HepG2 (cell line): ENCODE measurements around the gene CRAMP1. TPM values are rescaled to one million over a fixed set of nuclear protein-coding genes. Genes with fewer than 3 reads are reported as not detected.

Experiments used
- ATAC-seq: fragments of 200-7000 bp; cut with Tn5 transposase; 3 replicates; pipeline ENCODE4 v1.9.1; 2020; ENCODE audit warnings: mild to moderate bottlenecking, moderate library complexity
- BruUV-seq: library from RNA; stranded (reverse); fragments of 400-500 nt; replicated peaks from 2 replicates; lab custom pipeline; 2021; lab: Mats Ljungman, UMichigan
- CTCF ChIA-PET: fragments of 300-600 bp; formaldehyde crosslinking; extraction: SDS; loops from one replicate; lab custom pipeline; 2021; ENCODE audit warnings: low total read pairs, inconsistent platforms, low intra/inter-chr PET ratio; lab: Yijun Ruan, JAX
- POLR2A ChIA-PET: fragments of 350-600 bp; sonication (Branson Sonifier 250); formaldehyde crosslinking; loops from one replicate; lab custom pipeline; 2020; ENCODE audit warnings: antibody characterized with exemption, inconsistent platforms; lab: Yijun Ruan, JAX
- DNase-seq: peaks from one replicate; pipeline ENCODE4 v3.0.0-alpha.2; 2015; ENCODE audit warnings: low spot score
- FAIRE-seq: peaks from 3 replicates; lab custom pipeline; 2011; peaks lifted over from hg19 to GRCh38; lab: Jason Lieb, UNC
- H2AFZ ChIP-seq: one replicate; pipeline ENCODE4 v1.6.1; 2011; ENCODE audit warnings: low read length, inconsistent platforms
- H3K27ac ChIP-seq: fragments of 300-600 bp; 3 replicates; pipeline ENCODE4 v1.8.0; 2011; ENCODE audit warnings: mixed run types, mild to moderate bottlenecking, mixed read lengths, low read length, inconsistent platforms; ENCODE audit not compliant: insufficient read depth; ENCODE audit errors: extremely low read length
- H3K27me3 ChIP-seq, 2 experiments: fragments of 200-600 bp in 1 of 2; 2 replicates in 1 of 2; 3 replicates in 1 of 2; pipeline versions ENCODE4 v1.6.0 to v1.8.0; 2011; ENCODE audit warnings: low read length in 2 of 2, mild to moderate bottlenecking in 2 of 2, moderate library complexity in 2 of 2, inconsistent platforms in 1 of 2; ENCODE audit not compliant: insufficient read depth in 2 of 2, control insufficient read depth in 1 of 2
- H3K36me3 ChIP-seq, 2 experiments: fragments of 200-600 bp in 1 of 2; replicated peaks in 1 of 2; 2 replicates in 1 of 2; 3 replicates in 1 of 2; pipeline versions ENCODE4 v1.5.1 to v1.8.0; 2011; ENCODE audit warnings: low read length in 2 of 2, inconsistent platforms in 1 of 2; ENCODE audit not compliant: insufficient read depth in 2 of 2, control insufficient read depth in 1 of 2
- H3K4me1 ChIP-seq: 2 replicates; pipeline ENCODE4 v1.5.1; 2012; ENCODE audit warnings: low read length, inconsistent platforms; ENCODE audit not compliant: insufficient read depth
- H3K4me2 ChIP-seq: 2 replicates; pipeline ENCODE4 v1.6.0; 2011; ENCODE audit warnings: low read depth, low read length, inconsistent platforms
- H3K4me3 ChIP-seq, 3 experiments: fragments of 200-600 bp in 1 of 3; sonication (generic), shearing (Covaris generic) in 1 of 3; replicated peaks in 1 of 3; 2 replicates each; pipeline ENCODE4 v1.5.1; 2011 to 2016; ENCODE audit warnings: low read length in 3 of 3, inconsistent platforms in 2 of 3, low read depth in 2 of 3, mild to moderate bottlenecking in 2 of 3, control low read depth in 1 of 3, mixed read lengths in 1 of 3; ENCODE audit not compliant: insufficient read depth in 1 of 3
- H3K79me2 ChIP-seq: one replicate; pipeline ENCODE4 v1.6.1; 2011; ENCODE audit warnings: low read length, inconsistent platforms; ENCODE audit not compliant: insufficient read depth
- H3K9ac ChIP-seq: 2 replicates; pipeline ENCODE4 v1.6.0; 2011; ENCODE audit warnings: mild to moderate bottlenecking, low read depth, low read length, inconsistent platforms; ENCODE audit not compliant: insufficient read depth
- H3K9me3 ChIP-seq: 2 replicates; pipeline ENCODE4 v1.5.1; 2012; ENCODE audit warnings: mild to moderate bottlenecking, low read length
- H4K20me1 ChIP-seq: 2 replicates; pipeline ENCODE4 v1.6.0; 2011; ENCODE audit warnings: inconsistent platforms, mild to moderate bottlenecking, low read length, moderate library complexity; ENCODE audit not compliant: insufficient read depth
- KDM1A ChIP-seq: IDR thresholded peaks from 2 replicates; pipeline ENCODE4 v1.6.1; 2016; ENCODE audit warnings: missing compliant biosample characterization
- NCOA1 ChIP-seq: sonication (generic); formaldehyde crosslinking; IDR thresholded peaks from 2 replicates; pipeline ENCODE4 v1.9.0; 2021; ENCODE audit warnings: missing genetic modification reagents
- NCOA5 ChIP-seq: sonication (generic); formaldehyde crosslinking; IDR thresholded peaks from 2 replicates; pipeline ENCODE4 v1.4.0; 2020; ENCODE audit warnings: missing genetic modification reagents
- SMC3 ChIP-seq: IDR thresholded peaks from 2 replicates; pipeline ENCODE4 v1.6.1; 2011; ENCODE audit warnings: low read length, improper control_type of control experiment
- SMYD3 ChIP-seq: sonication (generic); formaldehyde crosslinking; IDR thresholded peaks from 2 replicates; pipeline ENCODE4 v1.8.1; 2023; ENCODE audit warnings: mild to moderate bottlenecking, missing genetic modification reagents
- SSRP1 ChIP-seq: IDR thresholded peaks from 2 replicates; pipeline ENCODE4 v1.6.1; 2016; ENCODE audit warnings: control low read depth
- ZBTB43 ChIP-seq: sonication (generic); formaldehyde crosslinking; conservative IDR thresholded peaks from 2 replicates; pipeline ENCODE4 v1.4.0; 2020; ENCODE audit warnings: missing genetic modification reagents
- ZC3H13 ChIP-seq: sonication (generic); formaldehyde crosslinking; IDR thresholded peaks from 2 replicates; pipeline ENCODE4 v1.8.1; 2023; ENCODE audit warnings: mild to moderate bottlenecking, missing genetic modification reagents, moderate library complexity
- WGBS: methylation state at CpG from one replicate; pipeline ENCODE4 v1.1.6; 2017; ENCODE audit warnings: low lambda C conversion rate; 5-methylcytosine and 5-hydroxymethylcytosine counted together
- in situ Hi-C: cut with HindIII; loops from 2 replicates; pipeline ENCODE4 v1.10.0; 2017; ENCODE audit warnings: low pct_unique_long_range_greater_than_20kb; ENCODE audit not compliant: extremely low pct_ligation_motif_present
- intact Hi-C: fragments of 100-400 bp; cut with micrococcal nuclease; formaldehyde crosslinking; loops from one replicate; pipeline ENCODE4 v1.10.0; 2022; ENCODE audit not compliant: unreplicated experiment
- polyA plus RNA-seq, 8 experiments: library from polyadenylated mRNA; depleted of rRNA in 3 of 8; stranded (reverse) in 7 of 8; unstranded in 1 of 8; fragments of >200 nt; fragmentation: Illumina TruSeq in 4 of 8; extraction: Trizol in 4 of 8; gene quantifications; 2 replicates each; pipeline versions ENCODE4 v1.2.1 to v1.2.3, GENCODE V29; 2011 to 2016; ENCODE audit warnings: low read depth in 4 of 8, missing spikeins in 1 of 8, mixed read lengths in 1 of 8; ENCODE audit not compliant: insufficient read depth in 1 of 8
- total RNA-seq, 5 experiments: library from RNA; depleted of rRNA; stranded (reverse); fragments of >200 nt; fragmentation: Illumina TruSeq; extraction: Trizol; gene quantifications; 2 replicates each; pipeline ENCODE4 v1.2.3, GENCODE V29; 2016; ENCODE audit warnings: low read depth in 1 of 5
- TF ChIP-seq, protein P1 (sequence below): sonication (generic); formaldehyde crosslinking; IDR thresholded peaks from 2 replicates; pipeline ENCODE4 v1.8.0; 2022; ENCODE audit warnings: mild to moderate bottlenecking, missing genetic modification reagents, moderate library complexity
- TF ChIP-seq, protein P2 (sequence below), 2 experiments: sonication (generic) in 1 of 2; formaldehyde crosslinking in 1 of 2; IDR thresholded peaks; 2 replicates each; pipeline versions ENCODE4 v1.5.1 to v1.6.1; 2011 to 2020; ENCODE audit warnings: borderline replicate concordance in 1 of 2, low read depth in 1 of 2, low read length in 1 of 2, mild to moderate bottlenecking in 1 of 2, missing genetic modification reagents in 1 of 2, moderate library complexity in 1 of 2
- TF ChIP-seq, protein P3 (sequence below): sonication (generic); formaldehyde crosslinking; IDR thresholded peaks from 2 replicates; pipeline ENCODE4 v1.4.0; 2020; ENCODE audit warnings: mild to moderate bottlenecking, missing genetic modification reagents

Gene CRAMP1
- total and polyA plus RNA-seq, 2 of the 13 experiments (the other 11 are each of a cell fraction or from before 2014, with no cell fraction given): 6.8 to 9.7 TPM

GRCh38 chr16:1590930-1591705, 21.0 kb upstream of the CRAMP1 start:
- intact Hi-C loops: no loop called here
- POLR2A ChIA-PET: no interaction called here

More at GRCh38 chr16:1590930-1591705, 21.0 kb upstream of the CRAMP1 start:
- Histone ChIP-seq H3K9ac (no peak overlapping the region), H3K36me3 (peaks cover 9 to 25% of the 10 kb centered on the region in 2 experiments; a peak in 4 of 5 replicates), H3K9me3 (no peaks in the 10 kb centered on the region), H3K27ac (no peak overlapping the region), H3K4me1 (no peaks in the 10 kb centered on the region), H3K79me2 (no peaks in the 10 kb centered on the region), H3K4me2 (no peak overlapping the region), H4K20me1 (no peaks in the 10 kb centered on the region), H3K27me3 (no peaks in the 10 kb centered on the region), H2AFZ (no peak overlapping the region), H3K4me3 (no peak overlapping the region)
- BruUV-seq: no TSS peak
- DNase-seq (no peak), FAIRE-seq (no peak), ATAC-seq (no peak)
- 97% methylated on average over 23 of the region's 23 CpGs for WGBS
- CTCF ChIA-PET: no interaction called here
- TF ChIP-seq ZBTB43: no peak
- no peak for TF ChIP-seq SSRP1 (CRISPR knock-in tag)
- no peak for TF ChIP-seq NCOA1
- TF ChIP-seq, protein P1, sequence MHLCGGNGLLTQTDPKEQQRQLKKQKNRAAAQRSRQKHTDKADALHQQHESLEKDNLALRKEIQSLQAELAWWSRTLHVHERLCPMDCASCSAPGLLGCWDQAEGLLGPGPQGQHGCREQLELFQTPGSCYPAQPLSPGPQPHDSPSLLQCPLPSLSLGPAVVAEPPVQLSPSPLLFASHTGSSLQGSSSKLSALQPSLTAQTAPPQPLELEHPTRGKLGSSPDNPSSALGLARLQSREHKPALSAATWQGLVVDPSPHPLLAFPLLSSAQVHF (CRISPR knock-in tag): no peak
- TF ChIP-seq NCOA5 (CRISPR knock-in tag): no peak
- no peak for TF ChIP-seq SMC3
- TF ChIP-seq, protein P2, sequence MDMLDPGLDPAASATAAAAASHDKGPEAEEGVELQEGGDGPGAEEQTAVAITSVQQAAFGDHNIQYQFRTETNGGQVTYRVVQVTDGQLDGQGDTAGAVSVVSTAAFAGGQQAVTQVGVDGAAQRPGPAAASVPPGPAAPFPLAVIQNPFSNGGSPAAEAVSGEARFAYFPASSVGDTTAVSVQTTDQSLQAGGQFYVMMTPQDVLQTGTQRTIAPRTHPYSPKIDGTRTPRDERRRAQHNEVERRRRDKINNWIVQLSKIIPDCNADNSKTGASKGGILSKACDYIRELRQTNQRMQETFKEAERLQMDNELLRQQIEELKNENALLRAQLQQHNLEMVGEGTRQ (IDR thresholded peaks at IDR 0.05; ENCODE audit: low read depth, low read length): no peak
- TF ChIP-seq, protein P2 (CRISPR knock-in tag; IDR thresholded peaks at IDR 0.05; ENCODE audit: borderline replicate concordance): no peak
- no peak for TF ChIP-seq KDM1A
- TF ChIP-seq, protein P3, sequence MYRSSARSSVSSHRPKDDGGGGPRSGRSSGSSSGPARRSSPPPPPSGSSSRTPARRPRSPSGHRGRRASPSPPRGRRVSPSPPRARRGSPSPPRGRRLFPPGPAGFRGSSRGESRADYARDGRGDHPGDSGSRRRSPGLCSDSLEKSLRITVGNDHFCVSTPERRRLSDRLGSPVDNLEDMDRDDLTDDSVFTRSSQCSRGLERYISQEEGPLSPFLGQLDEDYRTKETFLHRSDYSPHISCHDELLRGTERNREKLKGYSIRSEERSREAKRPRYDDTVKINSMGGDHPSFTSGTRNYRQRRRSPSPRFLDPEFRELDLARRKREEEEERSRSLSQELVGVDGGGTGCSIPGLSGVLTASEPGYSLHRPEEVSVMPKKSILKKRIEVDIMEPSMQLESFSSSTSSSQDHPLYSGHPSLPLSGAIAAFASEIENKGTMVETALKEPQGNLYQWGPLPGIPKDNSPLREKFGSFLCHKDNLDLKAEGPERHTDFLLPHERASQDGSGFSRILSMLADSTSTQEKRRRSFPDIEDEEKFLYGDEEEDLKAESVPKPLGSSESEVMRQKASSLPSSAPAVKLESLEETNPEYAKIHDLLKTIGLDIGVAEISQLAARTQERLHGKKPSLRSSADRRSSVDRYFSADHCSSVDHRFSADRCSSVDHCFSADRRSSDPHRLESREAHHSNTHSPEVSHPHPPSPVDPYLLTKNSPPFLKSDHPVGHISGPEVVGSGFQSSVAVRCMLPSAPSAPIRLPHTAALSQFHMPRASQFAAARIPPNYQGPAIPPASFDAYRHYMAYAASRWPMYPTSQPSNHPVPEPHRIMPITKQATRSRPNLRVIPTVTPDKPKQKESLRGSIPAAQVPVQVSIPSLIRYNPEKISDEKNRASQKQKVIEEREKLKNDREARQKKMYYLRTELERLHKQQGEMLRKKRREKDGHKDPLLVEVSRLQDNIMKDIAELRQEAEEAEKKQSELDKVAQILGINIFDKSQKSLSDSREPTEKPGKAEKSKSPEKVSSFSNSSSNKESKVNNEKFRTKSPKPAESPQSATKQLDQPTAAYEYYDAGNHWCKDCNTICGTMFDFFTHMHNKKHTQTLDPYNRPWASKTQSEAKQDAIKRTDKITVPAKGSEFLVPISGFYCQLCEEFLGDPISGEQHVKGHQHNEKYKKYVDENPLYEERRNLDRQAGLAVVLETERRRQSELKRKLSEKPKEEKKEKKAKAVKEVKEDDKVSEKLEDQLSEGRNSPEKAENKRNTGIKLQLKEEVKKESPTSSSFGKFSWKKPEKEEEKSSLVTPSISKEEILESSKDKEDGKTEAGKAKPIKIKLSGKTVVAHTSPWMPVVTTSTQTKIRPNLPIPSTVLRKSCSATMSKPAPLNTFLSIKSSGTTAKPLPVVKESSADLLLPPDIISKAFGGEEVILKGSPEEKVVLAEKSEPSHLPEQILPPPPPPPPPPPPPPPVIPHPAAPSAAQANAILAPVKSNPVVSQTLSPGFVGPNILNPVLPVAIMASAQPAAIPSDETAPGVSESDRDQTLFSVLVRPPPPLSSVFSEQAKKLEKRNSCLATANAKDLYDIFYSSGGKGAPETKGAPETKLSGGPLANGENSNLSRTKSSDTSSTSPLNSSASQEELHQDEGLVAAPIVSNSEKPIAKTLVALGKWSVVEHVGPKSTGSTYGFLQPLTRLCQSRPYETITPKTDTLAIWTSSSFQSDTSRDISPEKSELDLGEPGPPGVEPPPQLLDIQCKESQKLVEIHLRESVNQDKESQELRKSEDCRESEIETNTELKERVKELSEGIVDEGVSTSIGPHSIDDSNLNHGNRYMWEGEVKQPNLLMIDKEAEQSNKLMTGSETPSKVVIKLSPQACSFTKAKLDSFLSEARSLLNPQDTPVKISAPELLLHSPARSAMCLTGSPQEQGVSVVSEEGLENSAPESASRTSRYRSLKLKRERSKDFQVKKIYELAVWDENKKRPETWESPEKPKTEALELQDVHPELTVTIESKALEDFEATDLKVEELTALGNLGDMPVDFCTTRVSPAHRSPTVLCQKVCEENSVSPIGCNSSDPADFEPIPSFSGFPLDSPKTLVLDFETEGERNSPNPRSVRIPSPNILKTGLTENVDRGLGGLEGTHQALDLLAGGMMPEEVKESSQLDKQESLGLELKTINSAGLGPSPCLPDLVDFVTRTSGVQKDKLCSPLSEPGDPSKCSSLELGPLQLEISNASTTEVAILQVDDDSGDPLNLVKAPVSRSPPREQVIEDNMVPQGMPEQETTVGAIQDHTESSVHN (CRISPR knock-in tag): no peak
- TF ChIP-seq SMYD3 (CRISPR knock-in tag): no peak
- TF ChIP-seq ZC3H13: no peak
- in situ Hi-C loops: no loop called here
